SU-DHL-6 (cell line): ENCODE measurements around the gene RAB40B.

Source experiments
- H2AFZ ChIP-seq: fragments of 200-600 bp; sonication (generic); 2 replicates; pipeline ENCODE4 v1.6.1; 2014; ENCODE audit warnings: low read depth, mild to moderate bottlenecking, moderate library complexity, mixed read lengths, antibody characterized with exemption, low read length; ENCODE audit not compliant: severe bottlenecking
- H3F3A ChIP-seq: fragments of 200-600 bp; shearing (Covaris generic); 2 replicates; pipeline ENCODE4 v1.6.0; 2016; ENCODE audit warnings: antibody characterized with exemption, mild to moderate bottlenecking; ENCODE audit not compliant: insufficient read depth
- H3K27ac ChIP-seq: fragments of 200-600 bp; sonication (generic); 2 replicates; pipeline ENCODE4 v1.5.1; 2016; ENCODE audit warnings: low read depth, mild to moderate bottlenecking, low read length, moderate library complexity, mixed read lengths
- H3K27me3 ChIP-seq: fragments of 200-600 bp; sonication (generic), shearing (Covaris generic); 2 replicates; pipeline ENCODE4 v1.6.0; 2014; ENCODE audit warnings: mild to moderate bottlenecking, low read length
- H3K36me3 ChIP-seq: fragments of 200-600 bp; sonication (generic); 2 replicates; pipeline ENCODE4 v1.6.1; 2014; ENCODE audit warnings: mild to moderate bottlenecking, low read length, mixed read lengths
- H3K4me2 ChIP-seq: fragments of 300-600, 200-600 bp; shearing (Covaris generic), sonication (generic); 2 replicates; pipeline ENCODE4 v1.6.0; 2014; ENCODE audit warnings: low read length, low read depth, mild to moderate bottlenecking; ENCODE audit not compliant: poor library complexity, severe bottlenecking
- H3K4me3 ChIP-seq: fragments of 200-600 bp; sonication (generic); 2 replicates; pipeline ENCODE4 v1.5.1; 2014; ENCODE audit warnings: antibody characterized with exemption, low read length, mild to moderate bottlenecking, mixed read lengths; ENCODE audit not compliant: insufficient read depth, poor library complexity, severe bottlenecking
- H3K79me2 ChIP-seq: fragments of 200-600 bp; sonication (generic); 2 replicates; pipeline ENCODE4 v1.6.1; 2014; ENCODE audit warnings: mild to moderate bottlenecking, low read length, moderate library complexity; ENCODE audit not compliant: insufficient read depth
- H3K9ac ChIP-seq: fragments of 200-600 bp; sonication (generic); 2 replicates; pipeline ENCODE4 v1.7.0; 2014; ENCODE audit warnings: mild to moderate bottlenecking, low read length
- H3K9me2 ChIP-seq: fragments of 200-600 bp; sonication (generic); replicated peaks from 2 replicates; pipeline ENCODE4 v1.6.1; 2014; ENCODE audit warnings: low read length; ENCODE audit not compliant: insufficient read depth
- H3K9me3 ChIP-seq: fragments of 200-600 bp; sonication (generic); 2 replicates; pipeline ENCODE4 v1.6.1; 2014; ENCODE audit warnings: low read length, mixed read lengths; ENCODE audit not compliant: insufficient read depth
- H4K20me1 ChIP-seq: fragments of 200-600 bp; sonication (generic); 2 replicates; pipeline ENCODE4 v1.6.1; 2014; ENCODE audit warnings: low read depth, mild to moderate bottlenecking, antibody characterized with exemption, low read length, moderate library complexity, mixed read lengths
- EZH2phosphoT487 ChIP-seq: fragments of 200-600 bp; sonication (generic), shearing (Covaris generic); conservative IDR thresholded peaks from 2 replicates; pipeline ENCODE4 v1.6.1; 2018; ENCODE audit warnings: mild to moderate bottlenecking, antibody characterized with exemption, low read length, moderate library complexity, mixed read lengths
- TF ChIP-seq, protein P1 (sequence below): fragments of 200-600 bp; sonication (generic); IDR thresholded peaks from one replicate; pipeline ENCODE4 v1.5.1; 2017; ENCODE audit warnings: antibody characterized with exemption, mild to moderate bottlenecking, low read length, moderate library complexity; ENCODE audit not compliant: insufficient read depth, poor library complexity, severe bottlenecking

The RAB40B gene

DNA sequence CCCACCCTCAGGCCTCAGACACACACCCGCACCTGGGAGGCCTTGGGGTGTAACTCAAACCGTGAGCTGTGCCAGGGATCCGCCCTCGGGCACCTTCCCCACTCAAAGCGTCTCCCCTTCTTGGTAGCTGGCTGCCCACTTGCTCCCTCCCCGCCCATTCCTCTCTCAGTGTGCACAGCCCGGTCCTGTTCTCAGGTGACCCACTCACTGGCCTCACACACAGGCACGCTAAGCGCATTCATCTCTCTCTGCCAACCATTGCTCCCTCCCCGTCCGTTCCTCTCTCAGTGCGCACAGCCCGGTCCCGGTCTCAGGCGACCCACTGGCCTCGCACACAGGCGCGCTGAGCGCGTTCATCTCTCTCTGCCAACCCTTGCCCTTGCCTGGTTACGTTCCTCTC lies 71.1 kb downstream of the RAB40B start:
- Histone ChIP-seq H4K20me1 (no peaks in the 10 kb centered on the region; the same call in 1 of the 2 replicates), H3K36me3 (peaks cover 13% of the 10 kb centered on the region; the same call in 1 of the 2 replicates), H3K4me3 (no peak overlapping the region), H3K9me3 (no peaks in the 10 kb centered on the region), H3K9ac (no peak overlapping the region), H3K9me2 (no peaks in the 10 kb centered on the region), H2AFZ (no peak overlapping the region), H3K79me2 (peaks cover 8% of the 10 kb centered on the region; the same call in 1 of the 2 replicates), H3K27me3 (no peaks in the 10 kb centered on the region), H3K27ac (no peak overlapping the region), H3F3A (no peaks in the 10 kb centered on the region), H3K4me2 (no peak overlapping the region)
- no peak for TF ChIP-seq EZH2phosphoT487
- TF ChIP-seq, protein P1, sequence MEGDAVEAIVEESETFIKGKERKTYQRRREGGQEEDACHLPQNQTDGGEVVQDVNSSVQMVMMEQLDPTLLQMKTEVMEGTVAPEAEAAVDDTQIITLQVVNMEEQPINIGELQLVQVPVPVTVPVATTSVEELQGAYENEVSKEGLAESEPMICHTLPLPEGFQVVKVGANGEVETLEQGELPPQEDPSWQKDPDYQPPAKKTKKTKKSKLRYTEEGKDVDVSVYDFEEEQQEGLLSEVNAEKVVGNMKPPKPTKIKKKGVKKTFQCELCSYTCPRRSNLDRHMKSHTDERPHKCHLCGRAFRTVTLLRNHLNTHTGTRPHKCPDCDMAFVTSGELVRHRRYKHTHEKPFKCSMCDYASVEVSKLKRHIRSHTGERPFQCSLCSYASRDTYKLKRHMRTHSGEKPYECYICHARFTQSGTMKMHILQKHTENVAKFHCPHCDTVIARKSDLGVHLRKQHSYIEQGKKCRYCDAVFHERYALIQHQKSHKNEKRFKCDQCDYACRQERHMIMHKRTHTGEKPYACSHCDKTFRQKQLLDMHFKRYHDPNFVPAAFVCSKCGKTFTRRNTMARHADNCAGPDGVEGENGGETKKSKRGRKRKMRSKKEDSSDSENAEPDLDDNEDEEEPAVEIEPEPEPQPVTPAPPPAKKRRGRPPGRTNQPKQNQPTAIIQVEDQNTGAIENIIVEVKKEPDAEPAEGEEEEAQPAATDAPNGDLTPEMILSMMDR: no peak

DNA sequence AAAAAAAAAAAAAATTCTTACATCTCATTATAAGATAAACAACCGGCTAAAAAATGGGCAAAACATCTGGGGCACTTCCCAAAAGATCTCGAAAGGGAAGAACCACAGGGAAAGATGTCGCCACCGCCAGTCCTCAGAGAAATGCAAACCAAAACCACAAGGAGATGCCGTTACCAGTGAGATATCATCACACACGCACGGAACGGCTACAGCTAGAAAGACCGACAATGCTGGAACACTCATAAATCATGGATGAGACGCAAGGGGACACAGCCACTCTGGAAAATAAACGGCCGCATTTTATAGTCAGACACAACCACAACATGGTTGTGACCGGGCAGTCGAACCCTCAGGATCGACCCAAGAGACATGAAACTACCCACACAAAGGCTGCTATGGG lies 74.8 kb downstream of the RAB40B start:
- no peak overlapping the region for H2AFZ ChIP-seq
- no peaks in the 10 kb centered on the region for H3K27me3 ChIP-seq
- no peak overlapping the region for H3K4me2 ChIP-seq
- H3K4me3 ChIP-seq: no peak overlapping the region
- no peaks in the 10 kb centered on the region for H4K20me1 ChIP-seq
- no peaks in the 10 kb centered on the region for H3K9me3 ChIP-seq
- H3K9me2 ChIP-seq: no peaks in the 10 kb centered on the region
- H3F3A ChIP-seq: no peaks in the 10 kb centered on the region
- no peak overlapping the region for H3K9ac ChIP-seq
- no peak overlapping the region for H3K27ac ChIP-seq
- H3K36me3 ChIP-seq: peaks cover 11% of the 10 kb centered on the region; the same call in 1 of the 2 replicates
- TF ChIP-seq EZH2phosphoT487: no peak
- TF ChIP-seq, protein P1: no peak
- H3K79me2 ChIP-seq: no peaks in the 10 kb centered on the region

DNA sequence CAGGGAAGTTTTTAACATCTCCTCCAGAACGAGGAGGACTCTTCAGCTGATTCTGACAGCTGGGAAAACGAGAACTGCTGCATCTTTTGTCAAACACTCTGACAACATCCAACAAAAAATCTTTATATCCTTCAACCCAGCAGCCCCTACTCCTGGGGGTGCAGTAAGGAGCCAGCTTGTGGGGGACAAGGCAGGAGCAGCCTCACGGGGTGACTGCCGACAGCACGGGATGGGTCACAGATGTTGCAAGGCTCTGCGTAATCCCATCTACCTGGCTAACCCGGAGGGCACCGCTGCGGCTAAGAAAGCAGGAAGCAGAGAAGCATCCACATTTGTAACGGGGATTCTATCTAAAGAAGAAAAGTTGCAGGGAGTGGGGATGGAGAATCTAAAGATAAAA lies 78.9 kb downstream of the RAB40B start:
- H3K9ac ChIP-seq: no peak overlapping the region
- TF ChIP-seq, protein P1: no peak
- no peak for TF ChIP-seq EZH2phosphoT487
- H4K20me1 ChIP-seq: no peaks in the 10 kb centered on the region

More for the DNA sequence above, 78.9 kb downstream of the RAB40B start:
- Histone ChIP-seq H3K9me2 (no peaks in the 10 kb centered on the region), H3K4me3 (no peak overlapping the region), H3K27me3 (no peaks in the 10 kb centered on the region), H3K79me2 (no peaks in the 10 kb centered on the region), H3K27ac (no peak overlapping the region), H3K9me3 (no peaks in the 10 kb centered on the region), H3K4me2 (no peak overlapping the region), H2AFZ (no peak overlapping the region), H3K36me3 (peaks cover 4% of the 10 kb centered on the region; the same call in 1 of the 2 replicates), H3F3A (no peaks in the 10 kb centered on the region)
